Fibroblast of skin of back (primary cell): ENCODE results near the gene SCARB2.
A peak's percentile ranks its signal among the peaks of the same experiment; 100 is the strongest.

Experiments used
- DNase-seq: peaks from one replicate; pipeline ENCODE4 v3.0.0-alpha.2; 2013

The SCARB2 gene

GRCh38 chr4:76198411-76199237 lies 15.0 kb downstream of the SCARB2 start:
- peak; percentile 75 for DNase-seq

- peak; percentile 41 for DNase-seq
Measured at GRCh38 chr4:76197971-76198410, 15.6 kb downstream of the SCARB2 start.

GRCh38 chr4:76197031-76197743 lies 16.4 kb downstream of the SCARB2 start:
- no peak for DNase-seq

- no peak for DNase-seq
Measured at GRCh38 chr4:76196376-76196775, 17.2 kb downstream of the SCARB2 start.

- DNase-seq, result no peak
Measured at GRCh38 chr4:76195326-76195725, 18.3 kb downstream of the SCARB2 start.

- DNase-seq, result peak; percentile 94
Measured at GRCh38 chr4:76194325-76194724, 19.3 kb downstream of the SCARB2 start.

GRCh38 chr4:76192236-76192635 lies 21.4 kb downstream of the SCARB2 start:
- DNase-seq, result no peak

GRCh38 chr4:76188557-76188956 lies 25.1 kb downstream of the SCARB2 start:
- DNase-seq, result peak; percentile 29

GRCh38 chr4:76188149-76188548 lies 25.5 kb downstream of the SCARB2 start:
- peak; percentile 36 for DNase-seq

GRCh38 chr4:76187152-76187551 lies 26.5 kb downstream of the SCARB2 start:
- no peak for DNase-seq

- DNase-seq, result no peak
Measured at GRCh38 chr4:76182463-76182862, 31.2 kb downstream of the SCARB2 start.

- peak; percentile 71 for DNase-seq
Measured at GRCh38 chr4:76179398-76180318, 34.0 kb downstream of the SCARB2 start.

- no peak for DNase-seq
Measured at GRCh38 chr4:76178296-76178695, 35.3 kb downstream of the SCARB2 start.

GRCh38 chr4:76177709-76178108 lies 35.9 kb downstream of the SCARB2 start:
- no peak for DNase-seq

- DNase-seq, result no peak
Measured at GRCh38 chr4:76175336-76175735, 38.3 kb downstream of the SCARB2 start.

- no peak for DNase-seq
Measured at GRCh38 chr4:76174216-76174615, 39.4 kb downstream of the SCARB2 start.

GRCh38 chr4:76168688-76169087 lies 44.9 kb downstream of the SCARB2 start:
- DNase-seq, result no peak

- no peak for DNase-seq
Measured at GRCh38 chr4:76166480-76166879, 47.1 kb downstream of the SCARB2 start.

- DNase-seq, result no peak
Measured at GRCh38 chr4:76160355-76160754, 53.3 kb downstream of the SCARB2 start.

GRCh38 chr4:76156635-76157034 lies 57.0 kb downstream of the SCARB2 start:
- DNase-seq, result no peak

- DNase-seq, result no peak
Measured at GRCh38 chr4:76155979-76156378, 57.6 kb downstream of the SCARB2 start.

GRCh38 chr4:76153356-76153755 lies 60.3 kb downstream of the SCARB2 start:
- no peak for DNase-seq
